ENCODE results near the gene ITSN1. TPM values are rescaled to one million over a fixed set of nuclear protein-coding genes. Genes with fewer than 3 reads are reported as not detected.
"Not testable (repeated sequence)": the region's sequence is repeated elsewhere in the genome, so short reads cannot be mapped to it uniquely, and the experiment has no call there.

ITSN1 gene
- total and polyA plus RNA-seq, 2 donors: 7.2 to 7.4 TPM

DNA sequence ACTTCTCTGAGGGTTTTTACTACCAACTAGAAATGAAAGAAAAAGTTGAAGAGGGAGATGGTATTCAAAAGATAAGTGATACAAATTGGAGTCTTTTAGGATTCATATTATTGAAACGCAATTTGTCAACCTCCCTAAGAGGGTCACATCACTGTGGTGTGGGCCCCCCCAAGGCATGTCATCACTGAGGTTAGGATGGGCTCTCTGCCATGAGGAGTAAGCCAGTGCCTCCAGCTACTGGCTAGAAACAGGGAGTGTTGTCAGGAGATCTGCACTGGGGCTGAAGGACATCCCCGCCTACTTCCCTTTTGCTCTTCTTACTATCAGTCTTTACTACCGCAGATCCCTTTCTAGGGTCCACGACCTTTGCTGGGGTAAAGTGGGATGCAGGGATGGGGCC, 25.9 kb downstream of the ITSN1 start:
- Histone ChIP-seq H3K27ac (ENCODE audit: low read depth in 1 of 2, low read length in 1 of 2) (no peak overlapping the region), H3K27me3 (ENCODE audit: control insufficient read depth in 2 of 2, insufficient read depth in 1 of 2, low read length in 1 of 2) (no peaks in the 10 kb centered on the region), H3K4me3 (ENCODE audit: low read length in 2 of 2) (no peak overlapping the region), H3K9me3 (ENCODE audit: control insufficient read depth in 2 of 2, insufficient read depth in 1 of 2, low read length in 1 of 2) (no peaks in the 10 kb centered on the region), H3K4me1 (ENCODE audit: control insufficient read depth in 2 of 2, insufficient read depth in 2 of 2, low read length in 2 of 2) (peaks cover 0 to 3% of the 10 kb centered on the region in 2 donors), H3K36me3 (ENCODE audit: control insufficient read depth in 2 of 2, insufficient read depth in 2 of 2, low read length in 1 of 2) (no peaks in the 10 kb centered on the region)
- no peak for DNase-seq (ENCODE audit: low read depth in 6 of 9, low spot score in 9 of 9)
- 89% methylated on average over 4 of the region's 4 CpGs for WGBS

GRCh38 chr21:33668620-33669019, 26.3 kb downstream of the ITSN1 start:
- Histone ChIP-seq H3K27ac (ENCODE audit: low read depth in 1 of 2, low read length in 1 of 2) (no peak overlapping the region), H3K4me3 (ENCODE audit: low read length in 2 of 2) (no peak overlapping the region), H3K4me1 (ENCODE audit: control insufficient read depth in 2 of 2, insufficient read depth in 2 of 2, low read length in 2 of 2) (peaks cover 0 to 3% of the 10 kb centered on the region in 2 donors), H3K36me3 (ENCODE audit: control insufficient read depth in 2 of 2, insufficient read depth in 2 of 2, low read length in 1 of 2) (no peaks in the 10 kb centered on the region), H3K9me3 (ENCODE audit: control insufficient read depth in 2 of 2, insufficient read depth in 1 of 2, low read length in 1 of 2) (no peaks in the 10 kb centered on the region), H3K27me3 (ENCODE audit: control insufficient read depth in 2 of 2, insufficient read depth in 1 of 2, low read length in 1 of 2) (no peaks in the 10 kb centered on the region)
- no peak for DNase-seq (ENCODE audit: low read depth in 6 of 9, low spot score in 9 of 9)
- WGBS: 95% methylated on average over 2 of the region's 2 CpGs

GRCh38 chr21:33670076-33670978, 28.0 kb downstream of the ITSN1 start:
- DNase-seq (ENCODE audit: low read depth in 6 of 9, low spot score in 9 of 9): no peak
- no peak overlapping the region for H3K4me3 ChIP-seq (ENCODE audit: low read length in 2 of 2)

DNA sequence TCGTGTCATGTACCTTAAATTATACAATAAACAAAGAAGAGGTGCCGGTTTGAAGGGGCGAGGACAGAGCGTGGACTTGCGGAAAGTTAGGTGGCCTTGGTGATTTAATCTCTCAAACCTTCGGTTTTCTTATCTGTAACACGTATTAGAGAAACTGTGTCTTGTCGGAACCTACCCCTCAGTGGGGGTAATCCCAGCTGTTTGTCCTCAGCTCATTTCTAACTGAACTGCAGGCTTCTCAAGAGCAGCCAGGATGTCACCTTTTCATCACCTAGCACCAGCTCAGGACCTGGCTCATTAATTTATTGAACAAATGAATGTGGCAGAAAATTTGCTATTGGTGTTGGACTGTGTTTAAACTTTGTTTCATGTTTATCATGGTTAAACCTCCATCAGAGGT, 31.2 kb downstream of the ITSN1 start:
- Histone ChIP-seq H3K27ac (ENCODE audit: low read depth in 1 of 2, low read length in 1 of 2) (no peak overlapping the region), H3K4me1 (ENCODE audit: control insufficient read depth in 2 of 2, insufficient read depth in 2 of 2, low read length in 2 of 2) (no peaks in the 10 kb centered on the region)
- 98% methylated on average over 8 of the region's 8 CpGs for WGBS

More at GRCh38 chr21:33670076-33670978, 28.0 kb downstream of the ITSN1 start:
- WGBS: 95% methylated on average over 6 of the region's 6 CpGs
- Histone ChIP-seq H3K27me3 (ENCODE audit: control insufficient read depth in 2 of 2, insufficient read depth in 1 of 2, low read length in 1 of 2) (no peaks in the 10 kb centered on the region), H3K27ac (ENCODE audit: low read depth in 1 of 2, low read length in 1 of 2) (no peak overlapping the region), H3K4me1 (ENCODE audit: control insufficient read depth in 2 of 2, insufficient read depth in 2 of 2, low read length in 2 of 2) (peaks cover 0 to 3% of the 10 kb centered on the region in 2 donors), H3K9me3 (ENCODE audit: control insufficient read depth in 2 of 2, insufficient read depth in 1 of 2, low read length in 1 of 2) (no peaks in the 10 kb centered on the region), H3K36me3 (ENCODE audit: control insufficient read depth in 2 of 2, insufficient read depth in 2 of 2, low read length in 1 of 2) (no peaks in the 10 kb centered on the region)

DNA sequence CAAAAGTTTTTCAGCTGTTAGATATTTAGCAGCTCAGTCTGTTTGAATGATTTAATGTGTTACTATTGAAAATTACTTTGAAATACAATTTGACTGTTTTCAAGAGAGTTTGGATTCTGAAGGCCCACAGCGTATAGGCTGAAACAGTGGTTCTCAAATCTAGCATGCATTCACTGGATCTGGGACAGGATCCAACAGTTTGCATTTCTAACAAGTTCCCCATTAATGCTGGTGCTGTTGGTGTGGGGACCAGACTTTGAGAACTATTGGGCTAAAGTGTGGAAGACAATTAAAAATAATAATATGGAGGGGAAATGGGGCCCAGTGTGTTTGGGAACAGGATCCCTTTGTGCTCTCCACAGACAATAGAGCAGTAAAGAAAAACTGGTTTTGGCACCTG, 31.9 kb downstream of the ITSN1 start:
- H3K27ac ChIP-seq (ENCODE audit: low read depth in 1 of 2, low read length in 1 of 2): no peak overlapping the region
- no peaks in the 10 kb centered on the region for H3K9me3 ChIP-seq (ENCODE audit: control insufficient read depth in 2 of 2, insufficient read depth in 1 of 2, low read length in 1 of 2)
- H3K4me1 ChIP-seq (ENCODE audit: control insufficient read depth in 2 of 2, insufficient read depth in 2 of 2, low read length in 2 of 2): no peaks in the 10 kb centered on the region
- H3K4me3 ChIP-seq (ENCODE audit: low read length in 2 of 2): no peak overlapping the region
- WGBS: 95% methylated on average over 1 of the region's 1 CpG
- H3K36me3 ChIP-seq (ENCODE audit: control insufficient read depth in 2 of 2, insufficient read depth in 2 of 2, low read length in 1 of 2): no peaks in the 10 kb centered on the region
- H3K27me3 ChIP-seq (ENCODE audit: control insufficient read depth in 2 of 2, insufficient read depth in 1 of 2, low read length in 1 of 2): no peaks in the 10 kb centered on the region
- DNase-seq (ENCODE audit: low read depth in 6 of 9, low spot score in 9 of 9): no peak

More for the DNA sequence above, 31.2 kb downstream of the ITSN1 start:
- H3K4me3 ChIP-seq (ENCODE audit: low read length in 2 of 2): no peak overlapping the region
- no peak for DNase-seq (ENCODE audit: low read depth in 6 of 9, low spot score in 9 of 9)
- H3K9me3 ChIP-seq (ENCODE audit: control insufficient read depth in 2 of 2, insufficient read depth in 1 of 2, low read length in 1 of 2): no peaks in the 10 kb centered on the region
- H3K27me3 ChIP-seq (ENCODE audit: control insufficient read depth in 2 of 2, insufficient read depth in 1 of 2, low read length in 1 of 2): no peaks in the 10 kb centered on the region
- no peaks in the 10 kb centered on the region for H3K36me3 ChIP-seq (ENCODE audit: control insufficient read depth in 2 of 2, insufficient read depth in 2 of 2, low read length in 1 of 2)

- not testable (repeated sequence) for H3K27me3 ChIP-seq (ENCODE audit: control insufficient read depth in 2 of 2, insufficient read depth in 1 of 2, low read length in 1 of 2); H3K9me3 ChIP-seq (ENCODE audit: control insufficient read depth in 2 of 2, insufficient read depth in 1 of 2, low read length in 1 of 2); H3K4me3 ChIP-seq (ENCODE audit: low read length in 2 of 2); H3K4me1 ChIP-seq (ENCODE audit: control insufficient read depth in 2 of 2, insufficient read depth in 2 of 2, low read length in 2 of 2); H3K27ac ChIP-seq (ENCODE audit: low read depth in 1 of 2, low read length in 1 of 2); H3K36me3 ChIP-seq (ENCODE audit: control insufficient read depth in 2 of 2, insufficient read depth in 2 of 2, low read length in 1 of 2); DNase-seq (ENCODE audit: low read depth in 6 of 9, low spot score in 9 of 9)
- WGBS: 99% methylated on average over 5 of the region's 5 CpGs
Measured at GRCh38 chr21:33676666-33677065, 34.4 kb downstream of the ITSN1 start.

- H3K9me3 ChIP-seq (ENCODE audit: control insufficient read depth in 2 of 2, insufficient read depth in 1 of 2, low read length in 1 of 2): no peaks in the 10 kb centered on the region
- no peaks in the 10 kb centered on the region for H3K27me3 ChIP-seq (ENCODE audit: control insufficient read depth in 2 of 2, insufficient read depth in 1 of 2, low read length in 1 of 2)
- no peak for DNase-seq (ENCODE audit: low read depth in 6 of 9, low spot score in 9 of 9)
- H3K27ac ChIP-seq (ENCODE audit: low read depth in 1 of 2, low read length in 1 of 2): no peak overlapping the region
- H3K36me3 ChIP-seq (ENCODE audit: control insufficient read depth in 2 of 2, insufficient read depth in 2 of 2, low read length in 1 of 2): no peaks in the 10 kb centered on the region
- WGBS: 98% methylated on average over 9 of the region's 9 CpGs
- H3K4me3 ChIP-seq (ENCODE audit: low read length in 2 of 2): no peak overlapping the region
- no peaks in the 10 kb centered on the region for H3K4me1 ChIP-seq (ENCODE audit: control insufficient read depth in 2 of 2, insufficient read depth in 2 of 2, low read length in 2 of 2)
Measured at GRCh38 chr21:33677450-33677849, 35.1 kb downstream of the ITSN1 start.

DNA sequence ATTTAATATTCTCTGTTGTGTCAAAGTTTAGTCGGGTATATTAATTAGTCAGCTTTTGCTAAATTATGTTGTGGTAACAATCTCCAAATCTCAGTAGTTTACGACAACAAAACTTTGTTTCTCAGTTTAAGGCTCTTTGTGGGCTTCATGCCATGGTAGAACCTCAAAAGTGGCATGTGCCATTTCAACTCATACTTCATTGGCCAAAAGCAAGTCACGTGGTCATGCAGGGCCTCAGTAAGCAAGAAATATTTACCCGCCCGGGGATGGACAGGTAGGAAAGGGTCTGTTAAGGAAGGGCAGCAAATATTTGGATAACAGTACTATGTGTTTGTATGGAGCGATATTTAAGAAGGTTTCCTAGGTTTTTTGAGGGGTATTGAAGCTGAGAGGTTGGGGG, 38.6 kb downstream of the ITSN1 start:
- H3K36me3 ChIP-seq (ENCODE audit: control insufficient read depth in 2 of 2, insufficient read depth in 2 of 2, low read length in 1 of 2): no peaks in the 10 kb centered on the region
- no peak overlapping the region for H3K4me3 ChIP-seq (ENCODE audit: low read length in 2 of 2)
- DNase-seq (ENCODE audit: low read depth in 6 of 9, low spot score in 9 of 9): no peak
- H3K9me3 ChIP-seq (ENCODE audit: control insufficient read depth in 2 of 2, insufficient read depth in 1 of 2, low read length in 1 of 2): no peaks in the 10 kb centered on the region
- H3K27me3 ChIP-seq (ENCODE audit: control insufficient read depth in 2 of 2, insufficient read depth in 1 of 2, low read length in 1 of 2): no peaks in the 10 kb centered on the region
- H3K27ac ChIP-seq (ENCODE audit: low read depth in 1 of 2, low read length in 1 of 2): no peak overlapping the region
- WGBS: over 99% methylated on average over 6 of the region's 6 CpGs
- no peaks in the 10 kb centered on the region for H3K4me1 ChIP-seq (ENCODE audit: control insufficient read depth in 2 of 2, insufficient read depth in 2 of 2, low read length in 2 of 2)

DNA sequence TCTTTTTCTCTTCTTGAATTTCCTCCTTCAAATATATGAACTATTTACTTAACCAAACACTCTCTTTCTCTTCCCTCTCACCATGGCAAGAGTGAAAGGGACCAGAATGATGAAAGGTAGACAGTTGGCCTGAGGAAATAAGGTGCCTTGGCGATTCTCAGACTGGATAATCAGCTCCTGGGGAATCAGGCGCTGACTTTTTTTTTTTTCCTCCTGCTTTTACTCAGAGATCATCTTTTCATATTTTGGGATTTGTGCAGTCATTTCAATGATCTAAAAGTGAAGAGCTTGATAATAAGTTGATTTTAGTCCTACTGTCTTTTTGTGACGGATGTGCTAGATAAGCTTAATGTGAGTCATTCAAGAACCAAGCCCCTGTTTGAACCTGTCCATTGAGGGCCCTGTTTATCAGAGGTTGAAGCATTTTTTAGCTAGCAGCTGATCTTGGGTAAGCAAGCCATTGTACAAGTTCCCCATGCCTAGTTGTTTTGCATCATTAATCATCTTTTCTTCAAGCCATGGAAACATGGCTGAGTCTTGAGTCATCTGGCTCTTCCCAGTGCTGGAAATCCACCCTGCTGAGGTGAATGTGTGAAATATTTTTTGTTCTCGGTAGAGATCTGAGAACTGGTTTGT, 40.8 kb downstream of the ITSN1 start:
- no peak for DNase-seq (ENCODE audit: low read depth in 6 of 9, low spot score in 9 of 9)
- no peak overlapping the region for H3K27ac ChIP-seq (ENCODE audit: low read depth in 1 of 2, low read length in 1 of 2)
- no peaks in the 10 kb centered on the region for H3K36me3 ChIP-seq (ENCODE audit: control insufficient read depth in 2 of 2, insufficient read depth in 2 of 2, low read length in 1 of 2)
- H3K9me3 ChIP-seq (ENCODE audit: control insufficient read depth in 2 of 2, insufficient read depth in 1 of 2, low read length in 1 of 2): no peaks in the 10 kb centered on the region
- no peaks in the 10 kb centered on the region for H3K27me3 ChIP-seq (ENCODE audit: control insufficient read depth in 2 of 2, insufficient read depth in 1 of 2, low read length in 1 of 2)
- no peaks in the 10 kb centered on the region for H3K4me1 ChIP-seq (ENCODE audit: control insufficient read depth in 2 of 2, insufficient read depth in 2 of 2, low read length in 2 of 2)
- H3K4me3 ChIP-seq (ENCODE audit: low read length in 2 of 2): no peak overlapping the region
- 94% methylated on average over 4 of the region's 4 CpGs for WGBS
